H1 (cell line): ENCODE measurements around the gene CHST8. TPM values are rescaled to one million over a fixed set of nuclear protein-coding genes. Genes with fewer than 3 reads are reported as not detected.
A peak's percentile ranks its signal among the peaks of the same experiment; 100 is the strongest.

Experiments
- SAP30 ChIP-seq: fragments of 300-600 bp; sonication (generic); IDR thresholded peaks from 2 replicates; pipeline ENCODE4 v1.7.1; 2012; ENCODE audit warnings: low read length, moderate library complexity, mild to moderate bottlenecking, inconsistent platforms; ENCODE audit not compliant: insufficient read depth, insufficient replicate concordance
- ZNF274 ChIP-seq: IDR thresholded peaks from 2 replicates; pipeline ENCODE4 v1.7.0; 2012; ENCODE audit warnings: low read length, borderline replicate concordance; ENCODE audit errors: extremely low read depth
- polyA plus RNA-seq, 7 experiments: library from polyadenylated mRNA; depleted of rRNA in 3 of 7; stranded (reverse) in 5 of 7; unstranded in 2 of 7; fragments of >200 nt in 5 of 7; fragments of 200-250 nt in 2 of 7; gene quantifications; 1 replicate in 5 of 7; 2 replicates in 1 of 7; 4 replicates in 1 of 7; pipeline versions ENCODE4 v1.2.1 to v1.2.3, GENCODE V29; 2011 to 2013; ENCODE audit warnings: missing spikeins in 2 of 7, mixed read lengths in 2 of 7
- total RNA-seq: library from RNA; stranded (reverse); fragmentation: NEBNext Ultra II Directional; extraction: Animal tissue kit (Norgen Biotek cat#: 25700); gene quantifications from 2 replicates; pipeline ENCODE4 v1.2.1, GENCODE V29; 2021

CHST8 gene
- total and polyA plus RNA-seq, 2 of the 8 experiments (the other 6 are each of a cell fraction or from before 2014, with no cell fraction given) = 10.8 to 28.2 TPM

DNA sequence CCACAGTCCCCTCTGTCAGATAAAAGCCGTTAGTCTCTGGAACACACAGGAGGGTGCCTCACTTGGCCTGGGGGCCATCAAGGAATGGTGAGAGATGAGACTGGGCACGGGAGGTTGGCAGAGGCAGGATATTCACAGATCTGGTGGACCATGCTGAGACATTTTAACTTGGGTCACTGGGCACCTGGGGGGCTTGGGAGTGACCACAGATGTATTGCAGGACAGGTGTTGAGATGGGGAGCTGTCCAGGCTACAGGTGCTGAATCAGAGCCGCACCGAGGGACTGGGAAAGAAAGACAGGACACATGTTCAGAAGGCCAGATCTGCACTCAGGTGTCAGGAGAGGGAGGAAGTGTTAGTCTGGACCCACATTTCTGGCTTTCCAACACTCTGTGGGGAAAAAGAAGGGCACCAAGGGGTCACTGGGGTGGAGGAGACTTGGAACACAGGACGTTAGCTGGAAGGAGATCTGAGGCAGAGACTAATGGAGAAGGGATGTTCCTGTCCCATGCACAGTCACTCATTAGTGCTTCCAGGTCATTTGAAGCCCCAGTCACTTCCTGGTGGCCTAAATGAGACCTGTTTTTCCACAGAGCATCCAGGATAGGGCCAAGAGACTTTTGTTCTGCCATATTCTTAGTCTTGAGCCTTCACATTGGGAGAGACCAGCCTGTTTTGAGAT is 56.1 kb downstream of the CHST8 start (continued):
- TF ChIP-seq SAP30 (peak; percentile 52), ZNF274 (no peak)
